Left colon (tissue), 2 donors: ENCODE data around the gene ANAPC2. TPM values are rescaled to one million over a fixed set of nuclear protein-coding genes. Genes with fewer than 3 reads are reported as not detected.

Experiments
- ATAC-seq: fragments of 200-7000 bp; cut with Tn5 transposase; one replicate; pipeline ENCODE4 v1.9.1; 2020; ENCODE audit warnings: mild to moderate bottlenecking, moderate library complexity
- DNase-seq, 2 donors: peaks; one replicate each; pipeline ENCODE4 v3.0.0-alpha.2; 2020
- intact Hi-C, 2 donors: fragments of 100-400 bp; cut with DNase I in 1 of 2; cut with micrococcal nuclease in 1 of 2; formaldehyde crosslinking; loops; one replicate each; pipeline versions ENCODE4 v1.11.2 to v1.14.0; 2022; cut with DNase I, micrococcal nuclease
- microRNA-seq, 2 donors: library from miRNA; unstranded; fragments of <30 nt; microRNA quantifications; one replicate each; pipeline versions ENCODE4 v1.1.0 to v1.2.0, GENCODE V29; 2020
- total RNA-seq, 2 donors: library from RNA; stranded (reverse); fragmentation: NEBNext Ultra II Directional; extraction: Animal tissue kit (Norgen Biotek cat#: 25700); gene quantifications; one replicate each; pipeline ENCODE4 v1.2.1, GENCODE V29; 2021
- donor health status: DM: no; HTN: no; CAD: no.
- donor health status: DM: yes; HTN: yes; CAD: no.

ANAPC2 gene
- total RNA-seq, 2 donors from 2014 or later, result 50.6 to 64.1 TPM

DNA sequence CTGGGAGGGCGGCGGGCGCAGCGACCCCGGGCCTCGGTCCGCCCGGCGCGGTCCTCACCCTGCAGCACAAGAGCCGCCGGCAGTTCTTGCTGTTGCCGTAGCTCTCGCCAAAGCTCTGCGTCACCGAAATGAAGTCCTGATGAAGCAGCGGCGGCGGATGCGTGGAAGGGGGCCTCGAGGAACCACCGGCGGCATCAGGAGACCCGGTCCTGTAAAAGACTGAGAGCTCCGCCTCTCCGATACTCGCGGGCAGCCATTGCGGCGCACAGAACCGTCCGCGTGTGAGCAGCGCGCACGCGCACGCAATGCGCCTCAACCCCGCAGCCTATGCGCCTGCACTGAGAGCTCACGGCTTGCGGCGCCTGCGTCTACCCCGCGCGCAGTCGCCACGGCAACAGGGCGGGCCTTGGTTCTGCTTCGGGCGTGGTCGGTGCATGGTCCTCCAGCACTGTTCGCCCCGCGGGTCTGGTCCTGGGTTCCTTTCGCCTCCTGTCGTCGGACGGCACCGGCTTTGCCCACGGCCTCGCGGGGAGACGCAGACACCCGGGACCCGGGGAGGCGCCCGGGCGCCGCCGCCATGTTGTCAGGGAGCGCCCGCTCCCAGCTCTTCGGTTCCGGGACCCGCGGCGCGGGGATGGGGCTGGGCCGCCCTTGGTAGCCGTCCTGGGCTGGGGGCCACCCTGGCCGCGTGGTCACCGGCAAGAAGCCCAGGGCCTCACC is 58.7 kb downstream of the ANAPC2 start:
- intact Hi-C loops, result no loop called here
- DNase-seq (peak; percentile 86 to 90), ATAC-seq (peak; percentile 99)

DNA sequence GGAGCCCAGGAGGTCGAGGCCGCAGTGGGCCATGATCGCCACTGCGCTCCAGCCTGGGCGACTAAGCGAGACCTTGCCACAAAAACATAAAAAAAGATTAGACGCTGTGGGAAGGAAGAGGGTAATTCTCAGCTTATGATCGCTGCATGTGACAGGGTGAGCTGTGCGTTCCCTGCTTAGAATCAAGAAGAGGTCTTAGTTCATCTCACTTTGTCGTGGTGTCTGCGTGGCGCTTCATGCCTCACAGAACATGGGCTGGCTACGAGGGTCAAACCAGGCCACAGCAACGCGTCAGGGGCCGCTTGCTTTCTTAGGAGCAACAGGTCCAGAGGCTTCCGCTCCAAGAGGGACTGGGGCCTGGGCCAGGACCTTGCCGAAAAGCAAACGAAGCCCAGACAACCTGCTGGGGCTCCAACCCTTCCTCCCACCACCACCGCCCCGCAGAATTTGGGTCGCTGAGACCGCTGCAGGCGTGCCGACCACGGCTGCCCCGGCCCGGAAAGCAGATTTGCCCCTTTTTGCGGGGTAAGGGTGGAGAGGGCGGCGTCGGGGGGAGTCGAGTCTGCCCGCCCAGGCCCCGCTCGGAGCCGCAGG is 59.4 kb downstream of the ANAPC2 start:
- intact Hi-C loops, result no loop called here
- ATAC-seq, result peak; percentile 1
- DNase-seq, result peak in 1 of 2 donors; percentile 26

DNA sequence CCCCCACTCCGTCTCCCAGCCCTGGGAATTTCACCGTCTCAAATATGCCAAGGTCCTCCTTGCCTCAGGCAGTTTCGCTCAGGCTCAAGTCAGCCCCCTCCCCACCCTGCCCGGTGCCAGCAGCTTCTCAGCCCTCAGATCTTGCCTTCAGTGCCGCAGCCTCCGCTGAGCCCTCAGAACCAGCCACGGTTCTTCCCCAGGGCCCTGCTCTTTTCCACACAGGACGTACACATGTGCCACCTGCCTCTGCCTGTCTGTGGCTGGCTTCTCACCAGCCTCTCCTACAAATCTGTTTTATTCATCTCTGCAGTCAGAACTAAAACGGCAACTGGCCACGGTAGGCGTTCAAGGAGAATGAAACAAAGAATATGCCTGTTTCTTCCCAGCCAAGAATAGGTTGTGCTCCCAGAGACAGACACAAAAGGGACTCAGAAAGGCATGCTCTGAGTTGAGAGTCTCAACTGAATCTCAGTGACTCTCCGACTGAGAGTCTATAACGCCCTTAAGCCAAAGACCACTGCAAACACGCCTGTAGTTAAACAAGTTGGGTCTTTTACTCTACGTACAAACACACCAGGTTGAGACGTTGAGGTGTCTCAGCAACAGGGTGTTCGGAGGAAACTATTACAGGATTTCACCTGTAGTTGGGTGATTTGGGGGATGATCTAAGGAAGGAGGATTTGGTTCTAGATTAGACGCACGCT is 60.0 kb downstream of the ANAPC2 start:
- ATAC-seq (no peak), DNase-seq (no peak)
- intact Hi-C loops, result no loop called here

DNA sequence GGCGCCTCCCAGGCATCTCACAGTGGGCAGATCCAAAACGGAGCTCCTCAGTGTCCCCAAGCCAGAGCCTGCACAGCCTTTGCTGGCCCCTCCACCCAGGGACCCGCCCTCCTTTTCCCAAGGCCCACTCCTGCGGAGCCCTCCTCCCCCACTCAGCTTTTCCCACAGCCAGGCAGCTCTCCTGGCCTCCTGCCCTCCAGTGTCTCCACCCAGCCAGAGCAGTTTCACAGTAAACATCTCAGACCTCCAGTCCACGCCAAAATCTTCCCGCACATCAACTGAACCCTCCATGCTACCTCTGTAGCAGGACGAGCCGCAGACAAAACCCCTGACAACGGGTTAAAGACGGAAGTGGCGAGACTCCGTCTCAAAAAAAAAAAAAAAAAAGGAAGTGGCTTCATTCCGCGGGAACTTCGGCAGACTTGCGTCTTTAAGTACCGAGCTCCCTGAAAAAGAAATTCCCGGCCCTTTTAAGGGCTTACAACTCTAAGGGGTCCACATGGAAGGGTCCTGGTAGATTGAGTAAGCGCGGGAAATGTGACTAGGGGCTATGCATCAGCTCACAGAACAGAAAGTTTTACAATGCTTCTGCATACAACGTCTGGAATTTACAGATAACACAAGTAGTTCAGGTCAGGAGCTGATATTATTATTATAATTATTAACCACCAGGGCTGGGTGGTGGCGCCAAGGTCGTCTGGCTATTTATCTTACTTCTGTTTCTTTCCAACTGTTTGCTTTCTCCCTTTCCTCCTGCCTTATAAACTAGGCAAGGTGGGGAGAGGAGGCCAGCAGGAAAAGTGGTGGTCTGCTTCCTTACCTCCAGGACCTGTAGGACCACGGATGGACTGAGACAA is 60.8 kb downstream of the ANAPC2 start:
- ATAC-seq, result no peak
- DNase-seq, result peak in 1 of 2 donors; percentile 35
- intact Hi-C loops, result no loop called here

DNA sequence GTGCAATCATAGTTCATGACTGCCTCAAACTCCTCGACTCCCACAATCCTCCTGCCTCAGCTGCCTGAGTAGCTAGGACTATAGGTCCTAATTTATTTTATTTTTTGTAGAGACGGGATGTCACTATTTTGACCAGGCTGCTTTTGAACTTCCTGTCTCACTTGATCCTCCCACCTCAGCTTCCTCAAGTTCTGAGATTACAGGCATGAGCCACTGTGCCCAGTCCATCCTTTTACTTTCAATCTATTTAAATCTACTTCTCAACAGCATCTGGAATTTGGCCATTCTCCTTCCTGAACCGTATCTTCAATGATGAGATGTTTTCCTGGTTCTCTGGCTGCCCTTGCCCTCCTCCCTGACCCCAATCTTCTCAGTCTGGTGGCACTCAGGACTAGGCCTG is 61.6 kb downstream of the ANAPC2 start:
- DNase-seq, result no peak
- ATAC-seq, result no peak
- intact Hi-C loops, result no loop called here

Small RNAs within 50 kb of the gene (microRNA-seq; reads per million reads assigned to microRNA genes)
- 0 reads per million in 2 donors for gene MIR3621

Other genes with a start within 250 kb of the ANAPC2 start
- gene FBXW5, start 243.8 kb downstream of the ANAPC2 start, total RNA-seq, result 100 to 1,000 TPM; 167 to 195 TPM
- gene C8G, start 243.3 kb downstream of the ANAPC2 start, total RNA-seq, result 1 to 10 TPM; 3.9 to 8.3 TPM
- gene LCN12, start 236.3 kb downstream of the ANAPC2 start, total RNA-seq, result 10 to 100 TPM in 1 of 2 donors, 1 to 10 TPM in 1; 8.5 to 10.2 TPM
- 10 to 100 TPM in 1 of 2 donors, 1 to 10 TPM in 1; 8.7 to 36.9 TPM for gene PTGDS, start 211.1 kb downstream of the ANAPC2 start, total RNA-seq
- gene LCNL1, start 205.6 kb downstream of the ANAPC2 start, total RNA-seq, result under 1 TPM in 1 of 2 donors, not detected in 1; 0.06 TPM
- 10 to 100 TPM; 33.3 to 41.2 TPM for gene PAXX, start 196.1 kb downstream of the ANAPC2 start, total RNA-seq
- gene CLIC3, start 192.0 kb downstream of the ANAPC2 start, total RNA-seq, result 1 to 10 TPM; 3.2 to 3.8 TPM
- 10 to 100 TPM; 55.5 to 56.0 TPM for gene ABCA2, start 160.3 kb downstream of the ANAPC2 start, total RNA-seq
- not detected for gene FUT7, start 156.5 kb downstream of the ANAPC2 start, total RNA-seq
- gene NPDC1, start 142.4 kb downstream of the ANAPC2 start, total RNA-seq, result 100 to 1,000 TPM; 170 to 204 TPM
- 10 to 100 TPM; 25.0 to 26.3 TPM for gene ENTPD2, start 134.5 kb downstream of the ANAPC2 start, total RNA-seq
- 10 to 100 TPM; 10.3 to 16.8 TPM for gene SAPCD2, start 118.0 kb downstream of the ANAPC2 start, total RNA-seq
- 10 to 100 TPM; 13.0 to 18.2 TPM for gene UAP1L1, start 111.0 kb downstream of the ANAPC2 start, total RNA-seq
- gene MAN1B1, start 101.6 kb downstream of the ANAPC2 start, total RNA-seq, result 10 to 100 TPM; 50.0 to 53.5 TPM
- 10 to 100 TPM; 53.1 to 66.0 TPM for gene DPP7, start 73.8 kb downstream of the ANAPC2 start, total RNA-seq
- gene GRIN1, start 49.4 kb downstream of the ANAPC2 start, total RNA-seq, result under 1 TPM; 0.46 to 0.47 TPM
- gene LRRC26, start 18.5 kb downstream of the ANAPC2 start, total RNA-seq, result 10 to 100 TPM; 70.0 to 95.7 TPM
- gene TMEM210, start 16.5 kb downstream of the ANAPC2 start, total RNA-seq, result under 1 TPM; 0.67 to 0.70 TPM
- 10 to 100 TPM; 56.7 to 68.8 TPM for gene SSNA1, start 116 bp upstream of the ANAPC2 start, total RNA-seq
- 100 to 1,000 TPM; 134 to 154 TPM for gene TPRN, start 12.2 kb upstream of the ANAPC2 start, total RNA-seq
- gene TMEM203, start 17.1 kb upstream of the ANAPC2 start, total RNA-seq, result 10 to 100 TPM; 36.2 to 40.0 TPM
- 10 to 100 TPM; 12.1 to 18.8 TPM for gene NDOR1, start 17.1 kb upstream of the ANAPC2 start, total RNA-seq
- gene RNF208, start 33.7 kb upstream of the ANAPC2 start, total RNA-seq, result 1 to 10 TPM; 5.1 to 9.7 TPM
- gene CYSRT1, start 36.6 kb upstream of the ANAPC2 start, total RNA-seq, result under 1 TPM; 0.43 to 0.47 TPM
- gene RNF224, start 38.9 kb upstream of the ANAPC2 start, total RNA-seq, result not detected
- not detected for gene SLC34A3, start 42.3 kb upstream of the ANAPC2 start, total RNA-seq
- 100 to 1,000 TPM; 353 to 486 TPM for gene TUBB4B, start 52.7 kb upstream of the ANAPC2 start, total RNA-seq
- not detected for gene STPG3, start 62.7 kb upstream of the ANAPC2 start, total RNA-seq
- 10 to 100 TPM; 61.6 to 70.3 TPM for gene NELFB, start 66.8 kb upstream of the ANAPC2 start, total RNA-seq
- gene TOR4A, start 89.2 kb upstream of the ANAPC2 start, total RNA-seq, result 10 to 100 TPM; 59.3 to 60.8 TPM
- gene NRARP, start 113.7 kb upstream of the ANAPC2 start, total RNA-seq, result 100 to 1,000 TPM; 163 to 181 TPM
- gene EXD3, start 234.6 kb upstream of the ANAPC2 start, total RNA-seq, result 10 to 100 TPM; 44.1 to 57.3 TPM
- gene NOXA1, start 234.8 kb upstream of the ANAPC2 start, total RNA-seq, result 10 to 100 TPM; 33.3 to 42.6 TPM